ENCODE data around the gene SKA1.
A peak's percentile ranks its signal among the peaks of the same experiment; 100 is the strongest.

The SKA1 gene

GRCh38 chr18:50338715-50339114 lies 36.1 kb upstream of the SKA1 start:
- no peak for TF ChIP-seq CTCF (IDR thresholded peaks at IDR 0.05; ENCODE audit: low read depth, low read length, missing control alignments)
- no peak overlapping the region for H3K4me3 ChIP-seq (ENCODE audit: low read depth, low read length)
- in situ Hi-C loops (cut with HindIII; ENCODE audit: low sequenced_read_pairs): no loop called here
- no peak for DNase-seq (ENCODE audit: low read depth)

GRCh38 chr18:50340078-50340477 lies 34.8 kb upstream of the SKA1 start:
- no peak for DNase-seq (ENCODE audit: low read depth)
- no peak for TF ChIP-seq CTCF (IDR thresholded peaks at IDR 0.05; ENCODE audit: low read depth, low read length, missing control alignments)
- H3K4me3 ChIP-seq (ENCODE audit: low read depth, low read length): no peak overlapping the region
- in situ Hi-C loops (cut with HindIII; ENCODE audit: low sequenced_read_pairs): no loop called here

- in situ Hi-C loops (cut with HindIII; ENCODE audit: low sequenced_read_pairs): no loop called here
- TF ChIP-seq CTCF (IDR thresholded peaks at IDR 0.05; ENCODE audit: low read depth, low read length, missing control alignments): no peak
- no peak for DNase-seq (ENCODE audit: low read depth)
- H3K4me3 ChIP-seq (ENCODE audit: low read depth, low read length): no peak overlapping the region
These were observed 33.4 kb upstream of the SKA1 start for GRCh38 chr18:50341443-50341842.

GRCh38 chr18:50350699-50351098 lies 24.1 kb upstream of the SKA1 start:
- in situ Hi-C loops (cut with HindIII; ENCODE audit: low sequenced_read_pairs): no loop called here
- no peak overlapping the region for H3K4me3 ChIP-seq (ENCODE audit: low read depth, low read length)
- no peak for DNase-seq (ENCODE audit: low read depth)
- TF ChIP-seq CTCF (IDR thresholded peaks at IDR 0.05; ENCODE audit: low read depth, low read length, missing control alignments): no peak

- peak; percentile 11 for TF ChIP-seq CTCF (IDR thresholded peaks at IDR 0.05; ENCODE audit: low read depth, low read length, missing control alignments)
- no peak for DNase-seq (ENCODE audit: low read depth)
- in situ Hi-C loops (cut with HindIII; ENCODE audit: low sequenced_read_pairs): no loop called here
These were observed 18.6 kb upstream of the SKA1 start for GRCh38 chr18:50356036-50356945.

GRCh38 chr18:50358844-50359243 lies 16.0 kb upstream of the SKA1 start:
- in situ Hi-C loops (cut with HindIII; ENCODE audit: low sequenced_read_pairs): no loop called here
- DNase-seq (ENCODE audit: low read depth): no peak
- no peak overlapping the region for H3K4me3 ChIP-seq (ENCODE audit: low read depth, low read length)
- TF ChIP-seq CTCF (IDR thresholded peaks at IDR 0.05; ENCODE audit: low read depth, low read length, missing control alignments): no peak

More at GRCh38 chr18:50356036-50356945, 18.6 kb upstream of the SKA1 start:
- H3K4me3 ChIP-seq (ENCODE audit: low read depth, low read length): no peak overlapping the region
